ENCODE results near the gene TOM1L1. TPM values are rescaled to one million over a fixed set of nuclear protein-coding genes. Genes with fewer than 3 reads are reported as not detected.

TOM1L1 gene
- total RNA-seq, 6 experiments from 2014 or later, result 15.4 to 26.0 (median 21.7) TPM

DNA sequence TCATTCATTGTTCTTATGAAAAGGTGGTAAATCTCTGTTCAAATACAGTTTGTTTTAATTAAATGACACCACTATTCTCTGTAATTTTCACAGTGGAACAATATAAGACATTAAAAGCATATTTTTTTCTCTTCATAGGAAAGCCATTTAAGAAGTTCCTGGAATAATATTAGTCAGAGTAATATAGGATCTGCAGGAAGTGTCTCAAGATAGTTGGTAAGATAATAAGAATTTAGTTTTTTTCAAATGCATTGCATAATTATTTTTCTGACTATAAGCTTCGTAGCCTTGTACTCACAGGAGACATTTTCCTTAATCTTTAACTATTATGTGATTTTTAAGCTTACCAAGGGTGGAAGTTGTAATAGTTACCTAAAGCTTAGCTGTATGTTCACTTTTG lies 84.8 kb downstream of the TOM1L1 start:
- Mint-ChIP-seq H3K27ac (no peak overlapping the region), H3K4me3 (no peak overlapping the region), H3K4me1 (ENCODE audit: low read depth) (peaks cover 17% of the 10 kb centered on the region), H3K27me3 (ENCODE audit: insufficient read depth) (peaks cover 3% of the 10 kb centered on the region), H3K36me3 (ENCODE audit: low read depth) (0 out of 2 replicates have a peak, but pooled peaks cover 8% of the 10 kb centered on the region), H3K9me3 (peaks cover 7% of the 10 kb centered on the region; the same call in 1 of the 2 replicates)
- TF ChIP-seq, protein P1, sequence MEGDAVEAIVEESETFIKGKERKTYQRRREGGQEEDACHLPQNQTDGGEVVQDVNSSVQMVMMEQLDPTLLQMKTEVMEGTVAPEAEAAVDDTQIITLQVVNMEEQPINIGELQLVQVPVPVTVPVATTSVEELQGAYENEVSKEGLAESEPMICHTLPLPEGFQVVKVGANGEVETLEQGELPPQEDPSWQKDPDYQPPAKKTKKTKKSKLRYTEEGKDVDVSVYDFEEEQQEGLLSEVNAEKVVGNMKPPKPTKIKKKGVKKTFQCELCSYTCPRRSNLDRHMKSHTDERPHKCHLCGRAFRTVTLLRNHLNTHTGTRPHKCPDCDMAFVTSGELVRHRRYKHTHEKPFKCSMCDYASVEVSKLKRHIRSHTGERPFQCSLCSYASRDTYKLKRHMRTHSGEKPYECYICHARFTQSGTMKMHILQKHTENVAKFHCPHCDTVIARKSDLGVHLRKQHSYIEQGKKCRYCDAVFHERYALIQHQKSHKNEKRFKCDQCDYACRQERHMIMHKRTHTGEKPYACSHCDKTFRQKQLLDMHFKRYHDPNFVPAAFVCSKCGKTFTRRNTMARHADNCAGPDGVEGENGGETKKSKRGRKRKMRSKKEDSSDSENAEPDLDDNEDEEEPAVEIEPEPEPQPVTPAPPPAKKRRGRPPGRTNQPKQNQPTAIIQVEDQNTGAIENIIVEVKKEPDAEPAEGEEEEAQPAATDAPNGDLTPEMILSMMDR (IDR thresholded peaks at IDR 0.05), result no peak
- DNase-seq, result no peak

DNA sequence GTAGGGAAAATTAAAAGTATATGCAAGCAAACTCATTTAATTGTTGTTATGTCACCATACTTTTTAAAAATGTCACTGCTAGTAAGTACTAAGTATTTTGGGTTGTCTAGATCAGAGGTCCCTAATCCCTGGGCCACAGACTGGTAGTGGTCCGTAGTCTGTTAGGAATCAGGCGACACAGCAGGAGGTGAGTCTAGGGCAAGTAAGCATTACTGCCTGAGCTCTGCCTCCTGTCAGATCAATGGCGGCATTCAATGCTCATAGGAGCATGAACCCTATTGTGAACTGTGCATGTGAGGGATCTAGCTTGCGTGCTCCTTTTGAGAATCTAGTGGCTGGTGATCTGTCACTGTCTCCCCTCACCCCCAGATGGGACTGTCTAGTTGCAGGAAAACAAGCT lies 89.5 kb downstream of the TOM1L1 start:
- TF ChIP-seq, protein P1 (IDR thresholded peaks at IDR 0.05), result no peak
- no peaks in the 10 kb centered on the region for H3K9me3 Mint-ChIP-seq
- H3K4me3 Mint-ChIP-seq, result no peak overlapping the region
- no peaks in the 10 kb centered on the region; the same call in 1 of the 2 replicates for H3K27me3 Mint-ChIP-seq (ENCODE audit: insufficient read depth)
- peaks cover 11% of the 10 kb centered on the region for H3K4me1 Mint-ChIP-seq (ENCODE audit: low read depth)
- no peak for DNase-seq
- no peak overlapping the region for H3K27ac Mint-ChIP-seq
- no peaks in the 10 kb centered on the region for H3K36me3 Mint-ChIP-seq (ENCODE audit: low read depth)

DNA sequence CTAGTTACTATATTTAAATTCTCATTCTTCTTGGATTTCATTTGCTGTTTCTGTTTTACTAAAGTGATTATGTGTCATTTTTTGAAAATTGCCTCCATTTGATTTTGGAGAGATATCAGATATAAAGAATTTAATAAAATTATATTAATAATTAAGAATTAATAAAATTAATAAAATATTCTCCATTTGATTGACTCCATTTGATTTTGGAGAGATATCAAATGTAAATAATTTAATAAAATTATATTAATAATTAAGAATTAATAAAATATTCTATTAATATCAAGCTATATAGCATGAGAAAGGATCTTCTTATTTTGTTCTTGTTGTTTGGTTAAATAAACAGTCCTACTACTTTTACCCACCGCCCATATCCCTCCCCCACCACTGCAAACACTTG lies 90.9 kb downstream of the TOM1L1 start:
- H3K27ac Mint-ChIP-seq, result no peak overlapping the region
- no peaks in the 10 kb centered on the region; the same call in 1 of the 2 replicates for H3K27me3 Mint-ChIP-seq (ENCODE audit: insufficient read depth)
- TF ChIP-seq, protein P1 (IDR thresholded peaks at IDR 0.05), result no peak
- H3K36me3 Mint-ChIP-seq (ENCODE audit: low read depth), result no peaks in the 10 kb centered on the region
- H3K9me3 Mint-ChIP-seq, result no peaks in the 10 kb centered on the region
- DNase-seq, result no peak
- peaks cover 7% of the 10 kb centered on the region; the same call in 1 of the 2 replicates for H3K4me1 Mint-ChIP-seq (ENCODE audit: low read depth)
- H3K4me3 Mint-ChIP-seq, result no peak overlapping the region

DNA sequence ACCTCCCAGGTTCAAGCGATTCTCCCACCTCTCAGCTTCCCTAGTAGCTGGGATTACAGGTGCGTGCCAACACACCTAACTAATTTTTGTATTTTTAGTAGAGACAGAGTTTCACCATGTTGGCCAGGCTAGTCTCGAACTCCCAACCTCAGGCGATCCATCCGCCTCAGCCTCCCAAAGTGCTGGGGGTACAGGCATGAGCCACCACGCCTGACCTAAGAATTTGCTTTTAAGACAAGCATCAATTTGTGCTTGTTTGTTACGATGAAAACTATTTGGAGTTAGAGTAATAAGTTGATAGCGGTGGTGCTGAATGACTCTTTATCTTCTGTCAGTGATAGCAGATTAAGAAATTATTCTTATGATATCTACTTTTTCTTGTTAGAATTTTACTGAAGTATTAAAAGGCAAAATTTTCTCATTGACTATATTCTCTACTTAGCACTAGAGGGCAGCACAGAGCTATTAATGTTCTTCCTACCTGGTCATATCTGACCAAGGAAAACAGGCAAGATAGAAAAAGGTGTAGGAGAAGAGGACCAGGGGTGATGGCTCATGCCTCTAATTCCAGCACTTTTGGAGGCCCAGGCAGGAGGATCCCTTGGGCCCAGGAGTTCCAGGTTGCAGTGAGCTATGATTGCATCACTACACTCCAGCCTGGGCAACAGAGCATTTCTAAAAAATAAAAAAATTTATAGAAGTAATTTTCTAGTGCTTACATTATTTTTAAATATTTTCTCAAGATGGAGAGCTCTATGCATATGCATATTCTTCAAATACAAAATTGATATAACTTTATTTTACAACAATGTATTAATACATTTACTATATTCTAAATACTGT lies 92.4 kb downstream of the TOM1L1 start:
- H3K4me3 Mint-ChIP-seq, result no peak overlapping the region
- H3K9me3 Mint-ChIP-seq, result no peaks in the 10 kb centered on the region
- no peaks in the 10 kb centered on the region for H3K36me3 Mint-ChIP-seq (ENCODE audit: low read depth)
- peak; percentile 54 for DNase-seq
- H3K4me1 Mint-ChIP-seq (ENCODE audit: low read depth), result peaks cover 7% of the 10 kb centered on the region; the same call in 1 of the 2 replicates
- no peaks in the 10 kb centered on the region; the same call in 1 of the 2 replicates for H3K27me3 Mint-ChIP-seq (ENCODE audit: insufficient read depth)
- H3K27ac Mint-ChIP-seq, result no peak overlapping the region
- TF ChIP-seq, protein P1 (IDR thresholded peaks at IDR 0.05), result peak; percentile 86

DNA sequence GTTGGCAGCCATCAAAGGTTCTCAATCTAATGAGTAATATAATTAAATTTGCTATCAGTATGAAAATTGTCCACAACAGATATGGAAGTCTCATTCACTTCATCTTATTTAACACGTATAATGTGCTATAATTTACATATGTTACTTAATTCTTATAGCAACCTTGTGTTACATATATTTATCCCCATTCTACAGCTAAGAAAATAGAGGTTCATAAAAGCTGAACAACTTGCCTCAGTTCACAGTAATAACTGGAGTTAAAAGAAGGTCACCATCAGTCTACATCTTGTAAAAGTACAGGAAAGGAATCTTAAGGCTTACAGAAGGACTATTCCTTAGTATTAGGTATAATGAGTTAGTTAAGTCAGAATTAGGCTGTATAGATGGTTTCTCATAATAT lies 95.8 kb downstream of the TOM1L1 start:
- Mint-ChIP-seq H3K36me3 (ENCODE audit: low read depth) (no peaks in the 10 kb centered on the region), H3K4me3 (no peak overlapping the region), H3K9me3 (no peaks in the 10 kb centered on the region), H3K27me3 (ENCODE audit: insufficient read depth) (no peaks in the 10 kb centered on the region), H3K27ac (no peak overlapping the region), H3K4me1 (ENCODE audit: low read depth) (peaks cover 7% of the 10 kb centered on the region; the same call in 1 of the 2 replicates)
- TF ChIP-seq, protein P1 (IDR thresholded peaks at IDR 0.05), result no peak
- DNase-seq, result no peak
